Liver (tissue), 9 donors: ENCODE data around the gene KIF26B. TPM values are rescaled to one million over a fixed set of nuclear protein-coding genes. Genes with fewer than 3 reads are reported as not detected.

ENCODE experiments used
- DNase-seq: peaks from one replicate; pipeline ENCODE4 v3.0.0-alpha.2; 2017; ENCODE audit warnings: low spot score
- H3K27ac ChIP-seq, 2 donors: one replicate each; pipeline ENCODE4 v1.7.0; 2013; ENCODE audit warnings: inconsistent platforms in 2 of 2, low read length in 2 of 2, control low read depth in 1 of 2, low read depth in 1 of 2, mild to moderate bottlenecking in 1 of 2
- H3K27me3 ChIP-seq, 4 donors: one replicate each; pipeline versions ENCODE4 v1.6.1 to v1.7.0; 2013; ENCODE audit warnings: low read length in 3 of 4, inconsistent platforms in 1 of 4, mild to moderate bottlenecking in 1 of 4, moderate library complexity in 1 of 4; ENCODE audit not compliant: control insufficient read depth in 4 of 4, insufficient read depth in 4 of 4
- H3K36me3 ChIP-seq, 4 donors: one replicate each; pipeline versions ENCODE4 v1.6.1 to v1.7.0; 2013; ENCODE audit warnings: low read length in 3 of 4, mild to moderate bottlenecking in 3 of 4, low read depth in 1 of 4, moderate library complexity in 1 of 4; ENCODE audit not compliant: control insufficient read depth in 4 of 4, insufficient read depth in 3 of 4
- H3K4me1 ChIP-seq, 4 donors: one replicate each; pipeline versions ENCODE4 v1.6.1 to v1.7.0; 2013; ENCODE audit warnings: low read length in 3 of 4, mild to moderate bottlenecking in 3 of 4, moderate library complexity in 1 of 4; ENCODE audit not compliant: control insufficient read depth in 4 of 4, insufficient read depth in 4 of 4
- H3K4me3 ChIP-seq, 3 donors: one replicate each; pipeline versions ENCODE4 v1.6.1 to v1.7.0; 2013; ENCODE audit warnings: low read length in 3 of 3, control low read depth in 1 of 3, low read depth in 1 of 3, mild to moderate bottlenecking in 1 of 3
- H3K9ac ChIP-seq, 2 donors: one replicate each; pipeline ENCODE4 v1.7.0; 2013; ENCODE audit warnings: low read length in 2 of 2, mild to moderate bottlenecking in 2 of 2, moderate library complexity in 2 of 2, control low read depth in 1 of 2, low read depth in 1 of 2
- H3K9me3 ChIP-seq, 4 donors: one replicate each; pipeline versions ENCODE4 v1.6.1 to v1.7.0; 2013; ENCODE audit warnings: low read length in 3 of 4; ENCODE audit not compliant: control insufficient read depth in 4 of 4
- CTCF ChIP-seq: fragments of 150-350 bp; IDR thresholded peaks from 2 replicates; pipeline ENCODE4 v1.5.1; 2017; ENCODE audit warnings: improper control_type of control experiment, low read depth, low read length; ENCODE audit not compliant: missing input control
- EGR1 ChIP-seq, 2 donors: IDR thresholded peaks; 2 replicates each; pipeline ENCODE4 v1.6.1; 2016 to 2018; ENCODE audit warnings: antibody characterized with exemption in 2 of 2, low read depth in 2 of 2
- FOXA1 ChIP-seq: IDR thresholded peaks from 2 replicates; pipeline ENCODE4 v1.6.1; 2016; ENCODE audit warnings: antibody characterized with exemption
- GABPA ChIP-seq, 2 donors: IDR thresholded peaks in 1 of 2; conservative IDR thresholded peaks in 1 of 2; 2 replicates each; pipeline ENCODE4 v1.6.1; 2016; ENCODE audit warnings: antibody characterized with exemption in 2 of 2, mild to moderate bottlenecking in 1 of 2, moderate library complexity in 1 of 2
- JUND ChIP-seq, 2 donors: IDR thresholded peaks; 2 replicates each; pipeline ENCODE4 v1.6.1; 2016; ENCODE audit warnings: antibody characterized with exemption in 2 of 2
- MAX ChIP-seq: IDR thresholded peaks from 2 replicates; pipeline ENCODE4 v1.6.1; 2016; ENCODE audit warnings: antibody characterized with exemption
- RAD21 ChIP-seq, 2 donors: IDR thresholded peaks; 2 replicates each; pipeline ENCODE4 v1.6.1; 2016; ENCODE audit warnings: antibody characterized with exemption in 2 of 2, mild to moderate bottlenecking in 2 of 2
- RXRA ChIP-seq, 2 donors: IDR thresholded peaks; 2 replicates each; pipeline ENCODE4 v1.6.1; 2017 to 2018; ENCODE audit warnings: antibody characterized with exemption in 2 of 2, mild to moderate bottlenecking in 1 of 2
- SP1 ChIP-seq: IDR thresholded peaks from 2 replicates; pipeline ENCODE4 v1.6.1; 2018; ENCODE audit warnings: antibody characterized with exemption, mild to moderate bottlenecking
- YY1 ChIP-seq: IDR thresholded peaks from 2 replicates; pipeline ENCODE4 v1.6.1; 2016; ENCODE audit warnings: antibody characterized with exemption, mild to moderate bottlenecking
- WGBS: extraction: QIAGEN DNeasy Blood & Tissue Kit; methylation state at CpG from one replicate; pipeline ENCODE4 v1.1.7; 2013; 5-methylcytosine and 5-hydroxymethylcytosine counted together
- polyA plus RNA-seq, 2 donors: library from polyadenylated mRNA; stranded (reverse) in 1 of 2; unstranded in 1 of 2; fragments of 200-250 nt in 1 of 2; fragments of >200 nt in 1 of 2; fragmentation: Nextera tagmentation in 1 of 2; extraction: Ambion mirVana in 1 of 2; gene quantifications; one replicate each; pipeline versions ENCODE4 v1.2.1 to v1.2.3, GENCODE V29; 2013 to 2015
- total RNA-seq, 2 donors: library from RNA; depleted of rRNA; stranded (reverse); fragments of >200 nt; gene quantifications; one replicate each; pipeline ENCODE4 v1.2.3, GENCODE V29; 2014
- TF ChIP-seq, protein P1 (sequence below): IDR thresholded peaks from 2 replicates; pipeline ENCODE4 v1.6.1; 2016; ENCODE audit warnings: antibody characterized with exemption, mild to moderate bottlenecking
- TF ChIP-seq, protein P2 (sequence below): IDR thresholded peaks from 2 replicates; pipeline ENCODE4 v1.6.1; 2016; ENCODE audit warnings: antibody characterized with exemption
- TF ChIP-seq, protein P3 (sequence below): IDR thresholded peaks from 2 replicates; pipeline ENCODE4 v1.6.1; 2016; ENCODE audit warnings: antibody characterized with exemption
- donor health status: healthy.
- donor health status: healthy.
- donor health status: healthy.
- donor health status: healthy.
- donor health status: healthy.

The KIF26B gene
- total and polyA plus RNA-seq, 4 donors, result 0.10 to 1.7 (median 0.34) TPM

- DNase-seq, result no peak
- 95% methylated on average over 6 of the region's 6 CpGs for whole genome bisulfite sequencing
- Histone ChIP-seq H3K27ac (no peak overlapping the region), H3K9me3 (no peaks in the 10 kb centered on the region), H3K4me3 (no peak overlapping the region), H3K27me3 (no peaks in the 10 kb centered on the region), H3K4me1 (no peaks in the 10 kb centered on the region), H3K9ac (no peak overlapping the region), H3K36me3 (no peaks in the 10 kb centered on the region)
- TF ChIP-seq, protein P1, sequence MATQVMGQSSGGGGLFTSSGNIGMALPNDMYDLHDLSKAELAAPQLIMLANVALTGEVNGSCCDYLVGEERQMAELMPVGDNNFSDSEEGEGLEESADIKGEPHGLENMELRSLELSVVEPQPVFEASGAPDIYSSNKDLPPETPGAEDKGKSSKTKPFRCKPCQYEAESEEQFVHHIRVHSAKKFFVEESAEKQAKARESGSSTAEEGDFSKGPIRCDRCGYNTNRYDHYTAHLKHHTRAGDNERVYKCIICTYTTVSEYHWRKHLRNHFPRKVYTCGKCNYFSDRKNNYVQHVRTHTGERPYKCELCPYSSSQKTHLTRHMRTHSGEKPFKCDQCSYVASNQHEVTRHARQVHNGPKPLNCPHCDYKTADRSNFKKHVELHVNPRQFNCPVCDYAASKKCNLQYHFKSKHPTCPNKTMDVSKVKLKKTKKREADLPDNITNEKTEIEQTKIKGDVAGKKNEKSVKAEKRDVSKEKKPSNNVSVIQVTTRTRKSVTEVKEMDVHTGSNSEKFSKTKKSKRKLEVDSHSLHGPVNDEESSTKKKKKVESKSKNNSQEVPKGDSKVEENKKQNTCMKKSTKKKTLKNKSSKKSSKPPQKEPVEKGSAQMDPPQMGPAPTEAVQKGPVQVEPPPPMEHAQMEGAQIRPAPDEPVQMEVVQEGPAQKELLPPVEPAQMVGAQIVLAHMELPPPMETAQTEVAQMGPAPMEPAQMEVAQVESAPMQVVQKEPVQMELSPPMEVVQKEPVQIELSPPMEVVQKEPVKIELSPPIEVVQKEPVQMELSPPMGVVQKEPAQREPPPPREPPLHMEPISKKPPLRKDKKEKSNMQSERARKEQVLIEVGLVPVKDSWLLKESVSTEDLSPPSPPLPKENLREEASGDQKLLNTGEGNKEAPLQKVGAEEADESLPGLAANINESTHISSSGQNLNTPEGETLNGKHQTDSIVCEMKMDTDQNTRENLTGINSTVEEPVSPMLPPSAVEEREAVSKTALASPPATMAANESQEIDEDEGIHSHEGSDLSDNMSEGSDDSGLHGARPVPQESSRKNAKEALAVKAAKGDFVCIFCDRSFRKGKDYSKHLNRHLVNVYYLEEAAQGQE, result no peak
- no peak for TF ChIP-seq GABPA (IDR thresholded peaks at IDR 0.05 in 1 of 2, conservative IDR thresholded peaks at IDR 0.05 in 1 of 2)
- TF ChIP-seq YY1, result no peak
- no peak for TF ChIP-seq CTCF
- TF ChIP-seq FOXA1, result no peak
- TF ChIP-seq, protein P2, sequence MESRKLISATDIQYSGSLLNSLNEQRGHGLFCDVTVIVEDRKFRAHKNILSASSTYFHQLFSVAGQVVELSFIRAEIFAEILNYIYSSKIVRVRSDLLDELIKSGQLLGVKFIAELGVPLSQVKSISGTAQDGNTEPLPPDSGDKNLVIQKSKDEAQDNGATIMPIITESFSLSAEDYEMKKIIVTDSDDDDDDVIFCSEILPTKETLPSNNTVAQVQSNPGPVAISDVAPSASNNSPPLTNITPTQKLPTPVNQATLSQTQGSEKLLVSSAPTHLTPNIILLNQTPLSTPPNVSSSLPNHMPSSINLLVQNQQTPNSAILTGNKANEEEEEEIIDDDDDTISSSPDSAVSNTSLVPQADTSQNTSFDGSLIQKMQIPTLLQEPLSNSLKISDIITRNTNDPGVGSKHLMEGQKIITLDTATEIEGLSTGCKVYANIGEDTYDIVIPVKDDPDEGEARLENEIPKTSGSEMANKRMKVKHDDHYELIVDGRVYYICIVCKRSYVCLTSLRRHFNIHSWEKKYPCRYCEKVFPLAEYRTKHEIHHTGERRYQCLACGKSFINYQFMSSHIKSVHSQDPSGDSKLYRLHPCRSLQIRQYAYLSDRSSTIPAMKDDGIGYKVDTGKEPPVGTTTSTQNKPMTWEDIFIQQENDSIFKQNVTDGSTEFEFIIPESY, result no peak
These were observed 177.3 kb downstream of the KIF26B start for GRCh38 chr1:245332085-245332484.

- H3K36me3 ChIP-seq, result no peaks in the 10 kb centered on the region
- no peaks in the 10 kb centered on the region for H3K9me3 ChIP-seq
- DNase-seq, result no peak
- TF ChIP-seq JUND (IDR thresholded peaks at IDR 0.05) (no peak), EGR1 (IDR thresholded peaks at IDR 0.05; ENCODE audit: low read depth in 2 of 2) (no peak), SP1 (no peak), FOXA1 (no peak), RXRA (IDR thresholded peaks at IDR 0.05) (no peak), MAX (no peak), RAD21 (IDR thresholded peaks at IDR 0.05) (no peak), YY1 (no peak)
- TF ChIP-seq, protein P3, sequence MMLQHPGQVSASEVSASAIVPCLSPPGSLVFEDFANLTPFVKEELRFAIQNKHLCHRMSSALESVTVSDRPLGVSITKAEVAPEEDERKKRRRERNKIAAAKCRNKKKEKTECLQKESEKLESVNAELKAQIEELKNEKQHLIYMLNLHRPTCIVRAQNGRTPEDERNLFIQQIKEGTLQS, result no peak
- TF ChIP-seq, protein P1, result no peak
- H3K4me3 ChIP-seq, result no peak overlapping the region
- H3K27ac ChIP-seq, result no peak overlapping the region
- WGBS, result 89% methylated on average over 6 of the region's 6 CpGs
- H3K9ac ChIP-seq, result no peak overlapping the region
- no peaks in the 10 kb centered on the region for H3K4me1 ChIP-seq
- no peaks in the 10 kb centered on the region for H3K27me3 ChIP-seq
These were observed 177.7 kb downstream of the KIF26B start for GRCh38 chr1:245332513-245332912.
